SK-N-SH (cell line): ENCODE data around the gene OSBPL10. TPM values are rescaled to one million over a fixed set of nuclear protein-coding genes. Genes with fewer than 3 reads are reported as not detected.

ENCODE experiments used
- CTCF ChIA-PET: fragments of 300-600, 350-600 bp; formaldehyde crosslinking; extraction: SDS; loops from one replicate; lab custom pipeline; 2021; lab: Yijun Ruan, JAX
- POLR2A ChIA-PET: fragments of 350-600 bp; sonication (Branson Sonifier 250); formaldehyde crosslinking; extraction: SDS; loops from one replicate; lab custom pipeline; 2020; ENCODE audit warnings: antibody characterized with exemption, inconsistent platforms; lab: Yijun Ruan, JAX
- DNase-seq: peaks from one replicate; pipeline ENCODE4 v3.0.0; 2012
- H2AFZ ChIP-seq: fragments of 200-600 bp; sonication (generic); 2 replicates; pipeline ENCODE4 v1.8.1; 2016; ENCODE audit warnings: antibody characterized with exemption, mild to moderate bottlenecking, low read depth
- H3F3A ChIP-seq: fragments of 200-600 bp; sonication (generic); replicated peaks from 2 replicates; pipeline ENCODE3; 2016; ENCODE audit warnings: antibody characterized with exemption, mild to moderate bottlenecking; ENCODE audit not compliant: insufficient read depth
- H3K27ac ChIP-seq, 2 experiments: fragments of 200-500 bp in 1 of 2; fragments of 200-600 bp in 1 of 2; sonication (Bioruptor generic) in 1 of 2; sonication (generic), shearing (Covaris generic) in 1 of 2; 2 replicates each; pipeline versions ENCODE4 v1.5.1 to v1.6.1; 2014 to 2016; ENCODE audit warnings: low read depth in 2 of 2, inconsistent platforms in 1 of 2, low read length in 1 of 2, mild to moderate bottlenecking in 1 of 2, mixed read lengths in 1 of 2
- H3K27me3 ChIP-seq: fragments of 200-600 bp; sonication (generic), shearing (Covaris generic); 2 replicates; pipeline ENCODE4 v1.6.1; 2016; ENCODE audit warnings: mixed run types; ENCODE audit not compliant: insufficient read depth
- H3K36me3 ChIP-seq, 2 experiments: fragments of 200-500 bp in 1 of 2; fragments of 200-600 bp in 1 of 2; sonication (Bioruptor generic) in 1 of 2; sonication (generic) in 1 of 2; replicated peaks in 1 of 2; 2 replicates each; pipeline versions ENCODE3 to v1.5.1; 2014 to 2016; ENCODE audit warnings: low read length in 1 of 2, mild to moderate bottlenecking in 1 of 2; ENCODE audit not compliant: insufficient read depth in 2 of 2, control insufficient read depth in 1 of 2
- H3K4me1 ChIP-seq, 2 experiments: fragments of 200-500 bp in 1 of 2; fragments of 200-600 bp in 1 of 2; sonication (Bioruptor generic) in 1 of 2; sonication (generic), shearing (Covaris generic) in 1 of 2; 2 replicates each; pipeline versions ENCODE4 v1.5.1 to v1.6.1; 2014 to 2016; ENCODE audit warnings: low read depth in 1 of 2, low read length in 1 of 2, mixed run types in 1 of 2; ENCODE audit not compliant: insufficient read depth in 2 of 2, control insufficient read depth in 1 of 2
- H3K4me2 ChIP-seq: fragments of 200-600 bp; sonication (generic), shearing (Covaris generic); 2 replicates; pipeline ENCODE4 v1.6.1; 2017; ENCODE audit warnings: mixed run types
- H3K4me3 ChIP-seq, 2 experiments: fragments of 200-500 bp in 1 of 2; fragments of 200-600 bp in 1 of 2; sonication (Bioruptor generic) in 1 of 2; sonication (generic), shearing (Covaris generic) in 1 of 2; 2 replicates each; pipeline versions ENCODE4 v1.5.1 to v1.8.1; 2014 to 2016; ENCODE audit warnings: low read depth in 2 of 2, inconsistent platforms in 1 of 2, low read length in 1 of 2, mild to moderate bottlenecking in 1 of 2, mixed read lengths in 1 of 2, moderate library complexity in 1 of 2
- H3K79me2 ChIP-seq: fragments of 200-600 bp; sonication (generic); 2 replicates; pipeline ENCODE4 v1.8.1; 2017; ENCODE audit warnings: mild to moderate bottlenecking; ENCODE audit not compliant: insufficient read depth
- H3K9ac ChIP-seq: fragments of 200-600 bp; sonication (generic); 2 replicates; pipeline ENCODE4 v1.6.1; 2017; ENCODE audit warnings: mixed run types
- H3K9me2 ChIP-seq: fragments of 200-600 bp; sonication (generic); 2 replicates; pipeline ENCODE4 v1.6.1; 2017; ENCODE audit warnings: mixed run types
- H3K9me3 ChIP-seq: fragments of 200-600 bp; sonication (generic); 2 replicates; pipeline ENCODE4 v1.6.1; 2017; ENCODE audit warnings: mixed run types, mild to moderate bottlenecking, moderate library complexity
- H4K20me1 ChIP-seq: fragments of 200-600 bp; sonication (generic); 2 replicates; pipeline ENCODE4 v1.6.1; 2017; ENCODE audit warnings: mild to moderate bottlenecking, mixed run types; ENCODE audit not compliant: insufficient read depth
- CHD2 ChIP-seq: fragments of 150-350 bp; IDR thresholded peaks from 2 replicates; pipeline ENCODE4 v1.6.1; 2018; ENCODE audit warnings: low read length; ENCODE audit not compliant: partially characterized antibody
- FOSL2 ChIP-seq: IDR thresholded peaks from 2 replicates; pipeline ENCODE4 v1.4.0; 2012; ENCODE audit warnings: low read depth, mild to moderate bottlenecking, moderate library complexity, borderline replicate concordance
- GABPA ChIP-seq: IDR thresholded peaks from 2 replicates; pipeline ENCODE4 v1.4.0; 2012; ENCODE audit warnings: low read depth, mild to moderate bottlenecking
- GATA2 ChIP-seq: sonication (generic); formaldehyde crosslinking; IDR thresholded peaks from 2 replicates; pipeline ENCODE4 v1.5.0; 2020; ENCODE audit warnings: mild to moderate bottlenecking, missing genetic modification reagents
- JUND ChIP-seq: IDR thresholded peaks from 2 replicates; pipeline ENCODE4 v1.4.0; 2012
- MAX ChIP-seq: IDR thresholded peaks from 2 replicates; pipeline ENCODE4 v1.4.0; 2012; ENCODE audit warnings: low read depth
- MEF2A ChIP-seq: IDR thresholded peaks from 2 replicates; pipeline ENCODE4 v1.4.0; 2012; ENCODE audit warnings: low read depth, borderline replicate concordance
- PBX3 ChIP-seq: IDR thresholded peaks from 2 replicates; pipeline ENCODE4; 2012
- RAD21 ChIP-seq: IDR thresholded peaks from 2 replicates; pipeline ENCODE4 v1.6.1; 2012; ENCODE audit warnings: mild to moderate bottlenecking, low read length
- RCOR1 ChIP-seq: fragments of 150-350 bp; IDR thresholded peaks from 2 replicates; pipeline ENCODE4 v1.6.1; 2017; ENCODE audit warnings: antibody characterized with exemption, low read length
- RFX5 ChIP-seq: IDR thresholded peaks from 2 replicates; pipeline ENCODE4 v1.6.1; 2012; ENCODE audit warnings: mild to moderate bottlenecking, improper control_type of control experiment, low read length
- RXRA ChIP-seq: IDR thresholded peaks from 2 replicates; pipeline ENCODE4 v1.4.0; 2012; ENCODE audit warnings: low read depth, mild to moderate bottlenecking, borderline replicate concordance
- SIN3A ChIP-seq: IDR thresholded peaks from 2 replicates; pipeline ENCODE4 v1.6.1; 2012; ENCODE audit warnings: low read depth, mild to moderate bottlenecking, low read length, moderate library complexity, borderline replicate concordance
- SMC3 ChIP-seq: IDR thresholded peaks from 2 replicates; pipeline ENCODE4 v1.6.1; 2012; ENCODE audit warnings: low read depth, low read length, improper control_type of control experiment
- USF1 ChIP-seq: IDR thresholded peaks from 2 replicates; pipeline ENCODE4 v1.4.0; 2012; ENCODE audit warnings: low read depth, borderline replicate concordance
- YY1 ChIP-seq: IDR thresholded peaks from 2 replicates; pipeline ENCODE4 v1.4.0; 2012; ENCODE audit warnings: low read depth, mild to moderate bottlenecking
- WGBS: methylation state at CpG from one replicate; pipeline ENCODE4 v1.1.6; 2017; ENCODE audit warnings: low lambda C conversion rate; 5-methylcytosine and 5-hydroxymethylcytosine counted together
- polyA plus RNA-seq, 3 experiments: library from polyadenylated mRNA; depleted of rRNA; stranded (reverse); fragments of >200 nt; gene quantifications; 2 replicates each; pipeline ENCODE4 v1.2.3, GENCODE V29; 2012

OSBPL10 gene
- polyA plus RNA-seq, 1 of the 3 experiments (the other 2 are of a cell fraction): 0.12 TPM

GRCh38 chr3:31714495-31715280 is 266.4 kb downstream of the OSBPL10 start:
- 64% methylated on average over 11 of the region's 11 CpGs for WGBS
- DNase-seq: no peak

GRCh38 chr3:31713816-31714215 is 267.2 kb downstream of the OSBPL10 start:
- no peak for DNase-seq
- no peak overlapping the region for H3K4me2 ChIP-seq
- no peaks in the 10 kb centered on the region for H3K79me2 ChIP-seq
- CTCF ChIA-PET: interaction anchor here (1.1 to 1.2 kb wide), 2 partner anchors 9 to 18 kb away, joined by 3 to 4 read pairs; no protein-coding TSS in a partner anchor
- no peak overlapping the region for H3K4me3 ChIP-seq
- H3K27me3 ChIP-seq: no peaks in the 10 kb centered on the region
- TF ChIP-seq RXRA (no peak), USF1 (no peak)
- TF ChIP-seq, all 33 proteins: peak for 0
- Histone ChIP-seq H3K9me2 (no peaks in the 10 kb centered on the region), H3K9ac (no peak overlapping the region), H4K20me1 (no peaks in the 10 kb centered on the region), H3K27ac (no peak overlapping the region), H3K4me1 (peaks cover 0 to 2% of the 10 kb centered on the region in 2 experiments; a peak in 1 of 4 replicates), H3K9me3 (no peaks in the 10 kb centered on the region), H3F3A (no peaks in the 10 kb centered on the region), H2AFZ (no peak overlapping the region), H3K36me3 (no peaks in the 10 kb centered on the region)
- POLR2A ChIA-PET: no interaction called here
- WGBS: 60% methylated on average over 5 of the region's 5 CpGs

More at GRCh38 chr3:31714495-31715280, 266.4 kb downstream of the OSBPL10 start:
- H2AFZ ChIP-seq: no peak overlapping the region
- H3K4me1 ChIP-seq: peaks cover 0 to 2% of the 10 kb centered on the region in 2 experiments; a peak in 1 of 4 replicates
- no peaks in the 10 kb centered on the region for H3F3A ChIP-seq
- no peaks in the 10 kb centered on the region for H3K79me2 ChIP-seq
- H4K20me1 ChIP-seq: no peaks in the 10 kb centered on the region
- H3K9ac ChIP-seq: no peak overlapping the region
- H3K4me2 ChIP-seq: no peak overlapping the region
- POLR2A ChIA-PET: no interaction called here
- H3K9me3 ChIP-seq: no peaks in the 10 kb centered on the region
- H3K27ac ChIP-seq: no peak overlapping the region
- no peaks in the 10 kb centered on the region for H3K9me2 ChIP-seq
- no peak for TF ChIP-seq MEF2A
- no peak for TF ChIP-seq RAD21
- TF ChIP-seq CHD2: no peak
- no peak overlapping the region for H3K4me3 ChIP-seq
- H3K36me3 ChIP-seq: no peaks in the 10 kb centered on the region
- CTCF ChIA-PET: interaction anchor here (1.2 kb wide), 1 partner anchor 19 kb away, joined by 3 read pairs; no protein-coding TSS in a partner anchor
- no peaks in the 10 kb centered on the region for H3K27me3 ChIP-seq

- no peaks in the 10 kb centered on the region for H3F3A ChIP-seq
- H3K4me3 ChIP-seq: no peak overlapping the region
- no peaks in the 10 kb centered on the region for H3K9me2 ChIP-seq
- DNase-seq: no peak
- no peak overlapping the region for H2AFZ ChIP-seq
- H3K4me1 ChIP-seq: peaks cover 0 to 2% of the 10 kb centered on the region in 2 experiments; a peak in 1 of 4 replicates
- WGBS: 61% methylated on average over 6 of the region's 6 CpGs
- ChIA-PET POLR2A (no interaction called here), CTCF (interaction anchor here (1.0 to 1.5 kb wide), 2 partner anchors 15 to 25 kb away, joined by 3 to 4 read pairs; no protein-coding TSS in a partner anchor)
- H3K9ac ChIP-seq: no peak overlapping the region
- H3K27ac ChIP-seq: no peak overlapping the region
- no peaks in the 10 kb centered on the region for H3K27me3 ChIP-seq
- TF ChIP-seq RXRA: no peak
- no peak for TF ChIP-seq MAX
- no peak for TF ChIP-seq CHD2
- no peak for TF ChIP-seq MEF2A
- TF ChIP-seq SMC3: no peak
- no peak for TF ChIP-seq RCOR1
- TF ChIP-seq GATA2 (CRISPR knock-in tag): no peak
- TF ChIP-seq GABPA: no peak
- TF ChIP-seq SIN3A: no peak
- TF ChIP-seq JUND: no peak
- TF ChIP-seq RFX5: no peak
- no peak for TF ChIP-seq FOSL2
- TF ChIP-seq PBX3: no peak
- TF ChIP-seq YY1: no peak
- TF ChIP-seq USF1: no peak
- TF ChIP-seq, all 33 proteins: peak for 0
- H3K36me3 ChIP-seq: no peaks in the 10 kb centered on the region
- H4K20me1 ChIP-seq: no peaks in the 10 kb centered on the region
- H3K79me2 ChIP-seq: no peaks in the 10 kb centered on the region
- H3K4me2 ChIP-seq: no peak overlapping the region
- no peaks in the 10 kb centered on the region for H3K9me3 ChIP-seq
Observed at GRCh38 chr3:31710123-31710803, 270.8 kb downstream of the OSBPL10 start.
